Keratinocyte (primary cell): Measurements from ENCODE around the gene CYSTM1.

ENCODE experiments used
- CTCF ChIP-seq, 3 experiments: IDR thresholded peaks in 1 of 3; conservative IDR thresholded peaks in 1 of 3; optimal IDR thresholded peaks in 1 of 3; 2 replicates in 2 of 3; 3 replicates in 1 of 3; pipeline versions ENCODE3 to v1.5.1; 2011; ENCODE audit warnings: low read length in 3 of 3, mild to moderate bottlenecking in 3 of 3, moderate library complexity in 2 of 3, control low read depth in 1 of 3, inconsistent platforms in 1 of 3; ENCODE audit not compliant: insufficient read depth in 2 of 3; ENCODE audit errors: extremely low read depth in 1 of 3
- EZH2 ChIP-seq: IDR thresholded peaks from one replicate; pipeline ENCODE4 v1.6.1; 2012; ENCODE audit warnings: inconsistent platforms, mild to moderate bottlenecking, low read length, moderate library complexity

DNA sequence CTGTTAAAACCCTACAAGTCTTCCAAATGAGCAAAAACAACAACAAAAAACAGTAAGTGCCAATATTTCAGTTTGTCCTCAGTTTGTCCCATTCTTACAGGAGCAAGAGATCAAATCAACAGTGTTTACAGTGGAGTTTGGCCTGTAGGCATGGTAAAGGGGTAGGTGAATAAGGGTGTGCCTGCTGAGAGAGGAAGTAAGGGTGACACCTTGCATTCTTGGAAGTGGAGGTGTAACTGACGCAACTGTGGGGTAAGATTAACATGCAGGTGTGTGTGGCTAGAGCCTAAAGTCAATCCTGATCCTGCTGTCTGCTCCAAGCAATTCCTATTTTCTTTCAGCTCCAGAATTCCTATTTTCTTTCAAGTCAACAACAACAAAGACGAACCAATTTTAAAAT, 84.5 kb downstream of the CYSTM1 start:
- TF ChIP-seq CTCF (optimal IDR thresholded peaks at IDR 0.05 in 1 of 3, IDR thresholded peaks at IDR 0.05 in 1 of 3, conservative IDR thresholded peaks at IDR 0.05 in 1 of 3; ENCODE audit: extremely low read depth in 1 of 3, insufficient read depth in 2 of 3, low read length in 3 of 3) (no peak), EZH2 (no peak)
